HCT116 (cell line): ENCODE data around the gene ATP6V0B. TPM values are rescaled to one million over a fixed set of nuclear protein-coding genes. Genes with fewer than 3 reads are reported as not detected.
A peak's percentile ranks its signal among the peaks of the same experiment; 100 is the strongest.

Experiments used
- ATAC-seq: fragments of 200-7000 bp; cut with Tn5 transposase; 2 replicates; pipeline ENCODE4 v1.9.1; 2020; ENCODE audit warnings: mild to moderate bottlenecking, moderate library complexity
- BruUV-seq: library from RNA; stranded (reverse); fragments of 400-500 nt; replicated peaks from 2 replicates; lab custom pipeline; 2021; lab: Mats Ljungman, UMichigan
- CTCF ChIA-PET: fragments of 300-600 bp; sonication (Branson Sonifier 250); formaldehyde crosslinking; loops from one replicate; lab custom pipeline; 2021; ENCODE audit warnings: antibody characterized with exemption; lab: Charles Lee
- POLR2A ChIA-PET: fragments of 300-600, 350-600 bp; sonication (Branson Sonifier 250); formaldehyde crosslinking; loops from one replicate; lab custom pipeline; 2021; ENCODE audit warnings: antibody characterized with exemption; lab: Charles Lee
- RAD21 ChIA-PET, 2 experiments: fragments of 300-600 bp; sonication (Branson Sonifier 250); formaldehyde crosslinking; loops; one replicate each; lab custom pipeline; 2023; ENCODE audit warnings: low total read pairs in 2 of 2; ENCODE audit not compliant: uncharacterized antibody in 2 of 2, unreplicated experiment in 2 of 2, low non-redundant PET in 1 of 2; lab: Charles Lee
- DNase-seq: peaks from one replicate; pipeline ENCODE4 v3.0.0-alpha.2; 2010; ENCODE audit warnings: low read depth, low spot score
- H2AFZ ChIP-seq: fragments of 200-600 bp; shearing (Covaris generic), sonication (generic); 2 replicates; pipeline ENCODE4 v1.6.1; 2017; ENCODE audit warnings: low read depth, mixed run types, mixed read lengths, antibody characterized with exemption, low read length; ENCODE audit not compliant: poor library complexity, severe bottlenecking
- H3K27ac ChIP-seq: 2 replicates; pipeline ENCODE4 v1.5.1; 2012; ENCODE audit warnings: low read depth, low read length
- H3K27me3 ChIP-seq: fragments of 200-600 bp; sonication (generic); 2 replicates; pipeline ENCODE4 v1.6.1; 2016; ENCODE audit warnings: mixed run types, low read length, mixed read lengths; ENCODE audit not compliant: insufficient read depth
- H3K36me3 ChIP-seq, 2 experiments: fragments of 200-500 bp in 1 of 2; fragments of 200-600 bp in 1 of 2; sonication (Bioruptor generic) in 1 of 2; sonication (generic) in 1 of 2; 2 replicates each; pipeline versions ENCODE4 v1.5.1 to v1.6.1; 2014 to 2016; ENCODE audit warnings: low read length in 2 of 2, inconsistent platforms in 1 of 2, mixed read lengths in 1 of 2, mixed run types in 1 of 2; ENCODE audit not compliant: insufficient read depth in 2 of 2, control insufficient read depth in 1 of 2
- H3K4me1 ChIP-seq, 2 experiments: fragments of 200-600 bp in 1 of 2; sonication (generic) in 1 of 2; 2 replicates each; pipeline versions ENCODE4 v1.5.1 to v1.6.1; 2012 to 2017; ENCODE audit warnings: low read length in 2 of 2, inconsistent platforms in 1 of 2, mild to moderate bottlenecking in 1 of 2, mixed read lengths in 1 of 2, mixed run types in 1 of 2, moderate library complexity in 1 of 2; ENCODE audit not compliant: insufficient read depth in 2 of 2, control insufficient read depth in 1 of 2
- H3K4me2 ChIP-seq: fragments of 200-600 bp; sonication (generic); 2 replicates; pipeline ENCODE4 v1.6.1; 2017; ENCODE audit warnings: mixed run types, low read length, mixed read lengths
- H3K4me3 ChIP-seq, 2 experiments: fragments of 200-600 bp in 1 of 2; sonication (generic) in 1 of 2; replicated peaks in 1 of 2; 2 replicates each; pipeline ENCODE4 v1.5.1; 2011 to 2016; ENCODE audit warnings: low read length in 2 of 2, control low read depth in 1 of 2, low read depth in 1 of 2, mild to moderate bottlenecking in 1 of 2, mixed read lengths in 1 of 2, mixed run types in 1 of 2
- H3K79me2 ChIP-seq: fragments of 200-600 bp; sonication (generic); 2 replicates; pipeline ENCODE4 v1.6.1; 2017; ENCODE audit warnings: mild to moderate bottlenecking, mixed run types, low read length, moderate library complexity, mixed read lengths; ENCODE audit not compliant: insufficient read depth
- H3K9ac ChIP-seq: fragments of 200-600 bp; sonication (generic); 2 replicates; pipeline ENCODE4 v1.6.1; 2016; ENCODE audit warnings: low read length, mixed read lengths
- H3K9me2 ChIP-seq: fragments of 200-600 bp; sonication (generic), shearing (Covaris generic); 2 replicates; pipeline ENCODE4 v1.6.1; 2017; ENCODE audit warnings: mixed run types, mild to moderate bottlenecking, moderate library complexity; ENCODE audit not compliant: insufficient read depth
- H3K9me3 ChIP-seq, 2 experiments: fragments of 200-500 bp in 1 of 2; fragments of 200-600 bp in 1 of 2; sonication (Bioruptor generic) in 1 of 2; sonication (generic) in 1 of 2; 2 replicates each; pipeline ENCODE4 v1.6.1; 2014 to 2017; ENCODE audit warnings: low read length in 2 of 2, mixed read lengths in 2 of 2, inconsistent platforms in 1 of 2, low read depth in 1 of 2, mild to moderate bottlenecking in 1 of 2, mixed run types in 1 of 2, moderate library complexity in 1 of 2; ENCODE audit not compliant: control insufficient read depth in 1 of 2, insufficient read depth in 1 of 2
- H4K20me1 ChIP-seq: fragments of 200-600 bp; sonication (generic), shearing (Covaris generic); 2 replicates; pipeline ENCODE4 v1.6.1; 2017; ENCODE audit warnings: mixed run types, mild to moderate bottlenecking, moderate library complexity; ENCODE audit not compliant: insufficient read depth
- CTCF ChIP-seq, 3 experiments: fragments of 200-600 bp in 1 of 3; sonication (generic) in 1 of 3; IDR thresholded peaks in 2 of 3; conservative IDR thresholded peaks in 1 of 3; 2 replicates each; pipeline ENCODE4 v1.5.1; 2012 to 2017; ENCODE audit warnings: low read depth in 2 of 3, low read length in 2 of 3, antibody characterized with exemption in 1 of 3, borderline replicate concordance in 1 of 3, control low read depth in 1 of 3, mild to moderate bottlenecking in 1 of 3, mixed read lengths in 1 of 3, mixed run types in 1 of 3, moderate library complexity in 1 of 3; ENCODE audit not compliant: insufficient read depth in 1 of 3
- REST ChIP-seq: IDR thresholded peaks from 2 replicates; pipeline ENCODE4 v1.6.1; 2012; ENCODE audit warnings: low read depth
- intact Hi-C: fragments of 100-400 bp; cut with micrococcal nuclease; formaldehyde crosslinking; loops from 2 replicates; pipeline ENCODE4 v1.10.0; 2022
- total RNA-seq: library from RNA; stranded (reverse); gene quantifications from one replicate; pipeline ENCODE4 v1.2.1, GENCODE V29; 2021; ENCODE audit not compliant: unreplicated experiment

Gene ATP6V0B
- total RNA-seq, 1 experiment from 2014 or later = 122 TPM

GRCh38 chr1:43976045-43976444 lies 1.3 kb downstream of the ATP6V0B start:
- peaks cover 63% of the 10 kb centered on the region for H3K79me2 ChIP-seq
- peak overlapping the region; percentile 97 for H3K4me2 ChIP-seq
- peak overlapping the region; percentile 93 for H3K9ac ChIP-seq
- no peaks in the 10 kb centered on the region for H3K9me3 ChIP-seq
- H4K20me1 ChIP-seq = no peaks in the 10 kb centered on the region
- no peak overlapping the region for H2AFZ ChIP-seq
- no peak for DNase-seq
- no peak for TF ChIP-seq REST
- TF ChIP-seq CTCF (IDR thresholded peaks at IDR 0.05 in 2 of 3, conservative IDR thresholded peaks at IDR 0.05 in 1 of 3; ENCODE audit: borderline replicate concordance in 1 of 3, insufficient read depth in 1 of 3, low read depth in 2 of 3, low read length in 2 of 3) = 0 out of 6 replicates have a peak, but pooled peaks of 2 of the 3 experiments have one; percentile 13 to 24
- BruUV-seq = no TSS peak
- H3K36me3 ChIP-seq = peaks cover 15 to 48% of the 10 kb centered on the region in 2 experiments; a peak in 3 of 4 replicates
- POLR2A ChIA-PET = no interaction called here
- peaks cover 21 to 64% of the 10 kb centered on the region in 2 experiments for H3K4me1 ChIP-seq
- no peaks in the 10 kb centered on the region for H3K9me2 ChIP-seq
- CTCF ChIA-PET = interaction anchor here (2.2 kb wide), 1 partner anchor 41 kb away, joined by 10 read pairs; no protein-coding TSS in a partner anchor
- H3K4me3 ChIP-seq = peak overlapping the region; percentile 92 to 99
- intact Hi-C loops = no loop called here
- peak overlapping the region; percentile 80 for H3K27ac ChIP-seq
- no peak for ATAC-seq
- RAD21 ChIA-PET = no interaction called here
- H3K27me3 ChIP-seq = no peaks in the 10 kb centered on the region
